ENCODE results near the gene FAM117A.

DNA sequence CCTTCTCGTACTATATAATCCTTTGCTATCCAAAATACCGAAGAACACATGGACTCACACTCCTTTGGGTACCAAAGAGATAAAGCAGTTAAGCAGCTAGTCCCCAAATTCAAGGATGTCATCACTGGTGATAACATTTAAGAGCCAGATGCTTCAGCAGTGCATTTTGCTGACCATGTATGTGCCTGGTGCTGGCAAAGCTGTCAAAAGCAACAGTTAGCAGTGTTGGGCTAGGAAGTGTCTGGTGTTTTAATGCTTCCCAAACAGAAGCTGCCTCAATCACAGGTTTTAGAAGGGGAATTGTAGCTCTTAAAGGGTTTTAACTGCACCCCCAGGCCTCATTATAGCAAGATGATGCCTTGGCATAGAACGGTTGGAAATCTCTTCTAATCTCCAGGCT is 4.7 kb downstream of the FAM117A start:
- no peak for TF ChIP-seq CTCF (IDR thresholded peaks at IDR 0.05)
- no peak for TF ChIP-seq POLR2A (IDR thresholded peaks at IDR 0.05)

Measured in adrenal gland (tissue), 5 donors.